Skeletal muscle tissue (tissue), 4 donors: ENCODE measurements around the gene CHRNA3. TPM values are rescaled to one million over a fixed set of nuclear protein-coding genes. Genes with fewer than 3 reads are reported as not detected.

ENCODE experiments used
- H3K27ac ChIP-seq: one replicate; pipeline ENCODE4 v1.7.0; 2013; ENCODE audit warnings: mild to moderate bottlenecking, low read depth, low read length, inconsistent platforms
- H3K27me3 ChIP-seq, 3 donors: one replicate each; pipeline ENCODE4 v1.7.0; 2013; ENCODE audit warnings: low read length in 3 of 3; ENCODE audit not compliant: control insufficient read depth in 3 of 3, insufficient read depth in 3 of 3
- H3K36me3 ChIP-seq, 3 donors: one replicate each; pipeline ENCODE4 v1.7.0; 2013; ENCODE audit warnings: low read length in 3 of 3; ENCODE audit not compliant: control insufficient read depth in 3 of 3, insufficient read depth in 3 of 3
- H3K4me1 ChIP-seq, 3 donors: one replicate each; pipeline ENCODE4 v1.7.0; 2013; ENCODE audit warnings: low read length in 3 of 3, mild to moderate bottlenecking in 3 of 3; ENCODE audit not compliant: control insufficient read depth in 3 of 3, insufficient read depth in 3 of 3
- H3K4me3 ChIP-seq, 3 donors: one replicate each; pipeline ENCODE4 v1.7.0; 2013; ENCODE audit warnings: low read length in 3 of 3
- H3K9ac ChIP-seq, 3 donors: one replicate each; pipeline ENCODE4 v1.7.0; 2013; ENCODE audit warnings: low read length in 3 of 3, mild to moderate bottlenecking in 3 of 3, moderate library complexity in 2 of 3, low read depth in 1 of 3
- H3K9me3 ChIP-seq, 3 donors: one replicate each; pipeline ENCODE4 v1.7.0; 2013; ENCODE audit warnings: low read length in 3 of 3; ENCODE audit not compliant: control insufficient read depth in 3 of 3
- total RNA-seq: library from RNA; depleted of rRNA; stranded (reverse); fragments of >200 nt; gene quantifications from one replicate; pipeline ENCODE4 v1.2.3, GENCODE V29; 2014
- donor health status: Osteomylitis.

CHRNA3 gene
- total RNA-seq, 1 donor from 2014 or later, result not detected

- peaks cover 4 to 12% (median 6%) of the 10 kb centered on the region in 3 donors for H3K27me3 ChIP-seq
- H3K4me3 ChIP-seq, result no peak overlapping the region
- no peak overlapping the region for H3K9ac ChIP-seq
- H3K4me1 ChIP-seq, result peaks cover 0 to 5% (median 3%) of the 10 kb centered on the region in 3 donors
- H3K9me3 ChIP-seq, result peaks cover 0 to 3% (median 3%) of the 10 kb centered on the region in 3 donors
- H3K36me3 ChIP-seq, result no peaks in the 10 kb centered on the region
- H3K27ac ChIP-seq, result no peak overlapping the region
These were observed 17.1 kb upstream of the CHRNA3 start for GRCh38 chr15:78637776-78638435.

- Histone ChIP-seq H3K4me1 (peaks cover 0 to 5% (median 2%) of the 10 kb centered on the region in 3 donors), H3K36me3 (no peaks in the 10 kb centered on the region), H3K27ac (no peak overlapping the region), H3K9ac (no peak overlapping the region), H3K4me3 (no peak overlapping the region), H3K9me3 (peaks cover 0 to 3% (median 3%) of the 10 kb centered on the region in 3 donors), H3K27me3 (peaks cover 4 to 11% (median 5%) of the 10 kb centered on the region in 3 donors)
These were observed 15.6 kb upstream of the CHRNA3 start for GRCh38 chr15:78636378-78636859.

GRCh38 chr15:78635346-78635745, 14.6 kb upstream of the CHRNA3 start:
- Histone ChIP-seq H3K27me3 (peaks cover 0 to 4% (median 3%) of the 10 kb centered on the region in 3 donors), H3K36me3 (no peaks in the 10 kb centered on the region), H3K4me3 (no peak overlapping the region), H3K9me3 (peaks cover 0 to 3% (median 3%) of the 10 kb centered on the region in 3 donors), H3K4me1 (no peaks in the 10 kb centered on the region), H3K9ac (no peak overlapping the region), H3K27ac (no peak overlapping the region)

GRCh38 chr15:78634210-78635145, 13.7 kb upstream of the CHRNA3 start:
- Histone ChIP-seq H3K4me3 (no peak overlapping the region), H3K4me1 (no peaks in the 10 kb centered on the region)

GRCh38 chr15:78633348-78633747, 12.6 kb upstream of the CHRNA3 start:
- H3K4me3 ChIP-seq, result no peak overlapping the region
- H3K9me3 ChIP-seq, result peaks cover 0 to 3% (median 3%) of the 10 kb centered on the region in 3 donors
- peaks cover 7 to 11% (median 10%) of the 10 kb centered on the region in 3 donors for H3K27me3 ChIP-seq
- H3K36me3 ChIP-seq, result no peaks in the 10 kb centered on the region
- H3K4me1 ChIP-seq, result no peaks in the 10 kb centered on the region
- H3K27ac ChIP-seq, result no peak overlapping the region
- no peak overlapping the region for H3K9ac ChIP-seq

More at GRCh38 chr15:78634210-78635145, 13.7 kb upstream of the CHRNA3 start:
- Histone ChIP-seq H3K9ac (no peak overlapping the region), H3K9me3 (peaks cover 0 to 3% (median 3%) of the 10 kb centered on the region in 3 donors), H3K27me3 (peaks cover under 1 to 3% (median 1%) of the 10 kb centered on the region in 3 donors), H3K36me3 (no peaks in the 10 kb centered on the region), H3K27ac (no peak overlapping the region)

GRCh38 chr15:78630886-78631633, 10.3 kb upstream of the CHRNA3 start:
- H3K4me1 ChIP-seq, result peaks cover 0 to 6% (median under 1%) of the 10 kb centered on the region in 3 donors
- H3K27me3 ChIP-seq, result peaks cover 13 to 22% (median 13%) of the 10 kb centered on the region in 3 donors
- H3K4me3 ChIP-seq, result no peak overlapping the region
- H3K27ac ChIP-seq, result no peak overlapping the region
- H3K9me3 ChIP-seq, result peaks cover 0 to 3% (median 3%) of the 10 kb centered on the region in 3 donors
- no peak overlapping the region for H3K9ac ChIP-seq
- H3K36me3 ChIP-seq, result no peaks in the 10 kb centered on the region

GRCh38 chr15:78629716-78630065, 8.9 kb upstream of the CHRNA3 start:
- H3K36me3 ChIP-seq, result no peaks in the 10 kb centered on the region
- peaks cover 0 to 3% (median 3%) of the 10 kb centered on the region in 3 donors for H3K9me3 ChIP-seq
- peaks cover 0 to 12% (median 6%) of the 10 kb centered on the region in 3 donors for H3K4me1 ChIP-seq
- H3K27ac ChIP-seq, result no peak overlapping the region
- H3K27me3 ChIP-seq, result peaks cover 13 to 28% (median 15%) of the 10 kb centered on the region in 3 donors
- no peak overlapping the region for H3K9ac ChIP-seq
- H3K4me3 ChIP-seq, result no peak overlapping the region

GRCh38 chr15:78629031-78629715, 8.4 kb upstream of the CHRNA3 start:
- Histone ChIP-seq H3K36me3 (no peaks in the 10 kb centered on the region), H3K9me3 (peaks cover 0 to 3% (median 3%) of the 10 kb centered on the region in 3 donors), H3K4me3 (no peak overlapping the region), H3K27ac (no peak overlapping the region), H3K27me3 (peaks cover 13 to 31% (median 16%) of the 10 kb centered on the region in 3 donors), H3K9ac (no peak overlapping the region), H3K4me1 (peaks cover 0 to 12% (median 6%) of the 10 kb centered on the region in 3 donors)

GRCh38 chr15:78628227-78628626, 7.4 kb upstream of the CHRNA3 start:
- no peak overlapping the region for H3K27ac ChIP-seq
- H3K27me3 ChIP-seq, result peaks cover 13 to 35% (median 21%) of the 10 kb centered on the region in 3 donors
- no peak overlapping the region for H3K4me3 ChIP-seq
- H3K36me3 ChIP-seq, result no peaks in the 10 kb centered on the region
- H3K9ac ChIP-seq, result no peak overlapping the region
- peaks cover 0 to under 1% (median 0%) of the 10 kb centered on the region in 3 donors for H3K9me3 ChIP-seq
- peaks cover 0 to 12% (median 6%) of the 10 kb centered on the region in 3 donors for H3K4me1 ChIP-seq
